Amniotic epithelial cell (primary cell): ENCODE measurements around the gene CFD.

Experiments
- DNase-seq: peaks from one replicate; pipeline ENCODE4 v3.0.0-alpha.2; 2010; ENCODE audit warnings: low read depth

Gene CFD

GRCh38 chr19:906480-906879, 47.0 kb downstream of the CFD start:
- no peak for DNase-seq

DNA sequence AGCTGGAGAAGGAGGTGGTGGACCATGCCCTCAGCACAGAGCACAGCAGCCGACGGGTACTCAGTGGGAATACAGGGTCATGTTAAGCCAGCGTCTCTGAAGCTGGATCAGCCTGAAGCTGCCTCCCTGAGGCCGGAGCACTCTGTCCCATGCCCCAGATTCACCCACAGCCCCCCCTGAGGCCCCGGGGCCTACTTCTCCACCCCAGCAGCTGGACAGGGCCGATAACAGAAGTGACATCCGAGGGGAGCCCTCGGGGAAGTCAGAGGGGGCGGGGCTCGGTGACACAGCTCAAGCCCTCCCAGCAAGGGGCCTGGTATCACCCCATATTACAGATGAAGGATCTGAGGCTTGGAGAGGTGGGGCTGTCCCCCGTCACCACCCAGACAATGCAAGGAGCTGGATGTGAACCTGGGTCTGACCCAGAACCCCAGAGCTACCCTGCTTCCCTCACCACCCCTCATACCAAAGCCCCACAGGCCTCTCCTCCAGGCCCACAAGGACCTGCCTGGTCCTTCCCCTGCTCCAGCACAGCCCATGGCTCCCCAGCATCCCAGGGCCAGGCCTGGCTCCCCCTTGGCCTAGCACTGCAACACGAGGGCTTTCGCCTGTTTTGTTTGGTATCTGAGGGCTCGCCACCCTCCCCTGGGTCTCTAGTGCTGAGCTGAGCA, 47.9 kb downstream of the CFD start:
- no peak for DNase-seq

DNA sequence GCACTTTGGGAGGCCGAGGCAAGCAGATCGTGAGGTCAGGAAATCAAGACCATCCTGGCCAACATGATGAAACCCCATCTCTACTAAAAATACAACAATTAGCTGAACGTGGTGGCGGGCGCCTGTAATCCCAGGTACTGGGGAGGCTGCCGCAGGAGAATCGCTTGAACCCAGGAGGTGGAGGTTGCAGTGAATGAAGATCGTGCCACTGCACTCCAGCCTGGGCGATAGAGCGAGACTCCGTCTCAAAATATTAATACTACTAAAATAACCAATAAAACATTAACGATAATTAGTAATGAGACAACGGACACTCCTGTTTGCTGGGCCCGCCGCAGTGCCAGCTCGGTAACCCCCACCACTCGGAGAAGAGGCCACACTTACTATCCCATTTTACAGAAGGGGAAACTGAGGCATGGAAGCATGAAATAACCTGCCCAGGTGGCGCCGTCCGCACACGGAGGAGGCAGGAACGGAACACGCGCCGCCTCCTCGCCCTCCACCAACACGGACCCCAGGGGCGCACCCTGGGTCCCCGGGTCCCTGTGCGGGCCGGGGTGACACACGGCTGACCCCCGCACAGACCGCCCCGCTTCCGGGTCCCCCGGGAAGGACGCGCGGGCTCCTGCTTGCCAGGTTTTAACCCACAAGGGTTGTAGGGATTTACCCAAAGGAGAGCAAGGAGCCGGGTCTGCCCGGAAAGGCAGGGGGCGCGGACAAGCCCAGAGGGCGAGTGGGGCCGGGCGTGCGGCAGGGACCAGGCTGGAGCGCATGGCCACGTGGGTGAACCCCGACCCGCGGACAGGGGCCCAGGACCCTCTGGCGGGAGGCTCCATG, 52.0 kb downstream of the CFD start:
- no peak for DNase-seq

DNA sequence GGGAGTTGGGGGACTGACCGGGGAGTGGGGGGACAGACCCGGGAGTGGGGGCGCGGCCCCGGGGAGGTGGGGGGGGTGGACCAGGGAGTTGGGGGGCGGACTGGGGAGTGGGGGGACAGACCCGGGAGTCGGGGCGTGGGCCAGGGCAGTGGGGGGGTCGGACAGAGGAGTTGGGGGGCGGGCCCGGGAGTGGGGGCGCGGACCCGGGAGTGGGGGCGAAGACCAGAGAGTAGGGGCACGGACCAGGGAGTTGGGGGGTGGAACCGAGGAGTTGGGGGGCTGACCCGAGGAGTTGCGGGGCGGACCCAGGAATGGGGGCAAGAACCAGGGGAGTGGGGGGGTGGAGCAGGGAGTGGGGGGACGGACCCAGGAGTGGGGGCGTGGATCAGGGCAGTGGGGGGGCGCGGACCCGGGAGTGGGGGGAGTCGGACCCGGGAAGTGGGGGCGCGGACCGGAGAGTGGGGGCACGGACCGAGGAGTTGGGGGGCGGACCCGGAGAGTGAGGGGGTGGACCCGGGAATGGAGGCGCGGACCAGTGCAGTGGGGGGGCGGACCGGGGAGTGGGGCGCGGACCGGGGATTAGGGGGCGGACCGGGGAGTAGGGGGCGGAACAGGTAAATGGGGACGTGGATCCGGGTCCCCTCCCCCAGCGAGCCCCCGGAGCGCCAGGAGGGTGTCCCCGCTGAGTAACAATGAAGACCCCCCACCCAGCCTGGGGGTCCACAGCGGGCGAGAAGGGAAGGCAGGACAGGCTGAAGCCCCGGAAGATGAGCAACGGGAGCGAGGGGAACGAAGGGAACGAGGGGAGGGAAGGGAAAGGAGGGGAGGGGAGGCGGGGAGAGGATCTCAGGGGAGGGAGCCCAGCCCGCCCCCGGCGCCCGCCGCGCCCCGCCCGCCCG, 53.0 kb downstream of the CFD start:
- peak; percentile 33 for DNase-seq
